ENCODE results near the gene S100A12. TPM values are rescaled to one million over a fixed set of nuclear protein-coding genes. Genes with fewer than 3 reads are reported as not detected.

S100A12 gene
- total RNA-seq, 2 experiments from 2014 or later, result 4.0 to 5.5 TPM

DNA sequence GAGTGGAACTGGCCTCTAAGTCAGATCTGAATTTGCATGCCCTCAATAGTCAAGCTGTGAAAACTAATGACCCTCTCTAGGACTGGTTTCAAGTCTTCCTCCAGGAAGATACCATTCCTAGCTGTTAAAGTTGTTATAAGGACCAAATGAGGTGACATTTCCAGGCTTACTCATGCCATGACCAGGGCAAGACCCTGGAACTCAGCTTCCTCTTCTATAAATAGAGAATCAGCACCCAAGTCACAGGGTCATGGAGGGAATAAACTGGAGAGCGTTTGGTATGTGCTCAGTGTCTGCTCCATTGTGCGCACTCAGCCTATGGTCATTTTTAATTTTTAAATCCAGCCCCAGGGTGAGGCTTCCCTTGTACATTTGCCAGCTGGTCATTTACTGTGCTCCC, 15.2 kb downstream of the S100A12 start:
- intact Hi-C loops (cut with DNase I, micrococcal nuclease), result no loop called here
- Mint-ChIP-seq H3K27ac (no peak overlapping the region), H3K4me1 (ENCODE audit: low read depth) (peaks cover 24% of the 10 kb centered on the region), H3K9me3 (no peaks in the 10 kb centered on the region), H3K36me3 (ENCODE audit: low read depth) (no peaks in the 10 kb centered on the region), H3K4me3 (no peak overlapping the region), H3K27me3 (no peaks in the 10 kb centered on the region)
- peaks cover 22% of the 10 kb centered on the region for H3K4me1 ChIP-seq (ENCODE audit: insufficient read depth, low read length)
- no peak for ATAC-seq (ENCODE audit: poor library complexity)
- no peak overlapping the region for H3K27ac ChIP-seq (ENCODE audit: low read depth in 1 of 2, low read length in 2 of 2)
- H3K27me3 ChIP-seq (ENCODE audit: control insufficient read depth in 1 of 2, insufficient read depth in 2 of 2, low read length in 2 of 2), result no peaks in the 10 kb centered on the region
- ChIA-PET CTCF (interaction anchor here (0.7 kb wide), 2 partner anchors 48 to 55 kb away, joined by 3 read pairs; no protein-coding TSS in a partner anchor), POLR2A (no interaction called here)
- H3K4me3 ChIP-seq (ENCODE audit: low read length), result no peak overlapping the region
- no peak for TF ChIP-seq CTCF (IDR thresholded peaks at IDR 0.05)
- H3K36me3 ChIP-seq (ENCODE audit: insufficient read depth, low read length), result no peaks in the 10 kb centered on the region
- no peaks in the 10 kb centered on the region for H3K9me3 ChIP-seq (ENCODE audit: control insufficient read depth in 1 of 2, insufficient read depth in 1 of 2, low read length in 2 of 2)
- no peak for DNase-seq

GRCh38 chr1:153359241-153359640, 16.2 kb downstream of the S100A12 start:
- Histone ChIP-seq H3K4me1 (ENCODE audit: insufficient read depth, low read length) (peaks cover 22% of the 10 kb centered on the region), H3K27me3 (ENCODE audit: control insufficient read depth in 1 of 2, insufficient read depth in 2 of 2, low read length in 2 of 2) (no peaks in the 10 kb centered on the region), H3K9me3 (ENCODE audit: control insufficient read depth in 1 of 2, insufficient read depth in 1 of 2, low read length in 2 of 2) (no peaks in the 10 kb centered on the region), H3K27ac (ENCODE audit: low read depth in 1 of 2, low read length in 2 of 2) (no peak overlapping the region), H3K4me3 (ENCODE audit: low read length) (peak overlapping the region; percentile 33), H3K36me3 (ENCODE audit: insufficient read depth, low read length) (no peaks in the 10 kb centered on the region)
- H3K27ac Mint-ChIP-seq, result no peak overlapping the region
- peaks cover 24% of the 10 kb centered on the region for H3K4me1 Mint-ChIP-seq (ENCODE audit: low read depth)
- POLR2A ChIA-PET, result no interaction called here
- CTCF ChIA-PET, result interaction anchor here (0.7 kb wide), 2 partner anchors 48 to 54 kb away, joined by 3 read pairs; no protein-coding TSS in a partner anchor
- H3K36me3 Mint-ChIP-seq (ENCODE audit: low read depth), result no peaks in the 10 kb centered on the region
- no peak overlapping the region for H3K4me3 Mint-ChIP-seq
- no peak for TF ChIP-seq CTCF (IDR thresholded peaks at IDR 0.05)
- no peaks in the 10 kb centered on the region for H3K9me3 Mint-ChIP-seq
- H3K27me3 Mint-ChIP-seq, result no peaks in the 10 kb centered on the region
- ATAC-seq (ENCODE audit: poor library complexity), result no peak
- intact Hi-C loops (cut with DNase I, micrococcal nuclease), result loop anchor here in 1 of 2 experiments (10.0 kb wide), 1 partner anchor 386 kb away; no protein-coding TSS in a partner anchor
- no peak for DNase-seq

DNA sequence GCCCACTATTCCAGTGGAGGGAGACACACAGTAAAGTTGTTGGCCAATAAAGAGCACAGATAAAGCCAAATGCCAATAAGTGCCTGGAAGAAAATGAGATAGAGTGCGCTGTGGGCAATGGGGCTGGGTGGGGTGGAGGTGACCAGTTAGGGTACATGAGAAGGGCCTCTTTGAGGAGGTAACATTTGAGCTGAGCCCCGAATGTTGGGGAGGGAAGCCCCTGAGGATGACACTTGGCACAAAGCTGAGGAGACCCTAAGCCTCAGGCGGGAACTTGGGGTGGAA, 16.8 kb downstream of the S100A12 start:
- no peaks in the 10 kb centered on the region for H3K9me3 Mint-ChIP-seq
- CTCF ChIA-PET, result no interaction called here
- H3K4me3 ChIP-seq (ENCODE audit: low read length), result peak overlapping the region; percentile 33
- intact Hi-C loops (cut with DNase I, micrococcal nuclease), result loop anchor here in 1 of 2 experiments (10.0 kb wide), 1 partner anchor 386 kb away; no protein-coding TSS in a partner anchor
- H3K27ac ChIP-seq (ENCODE audit: low read depth in 1 of 2, low read length in 2 of 2), result no peak overlapping the region
- H3K27me3 Mint-ChIP-seq, result no peaks in the 10 kb centered on the region
- TF ChIP-seq CTCF (IDR thresholded peaks at IDR 0.05), result no peak
- DNase-seq (no peak), ATAC-seq (ENCODE audit: poor library complexity) (no peak)
- H3K27me3 ChIP-seq (ENCODE audit: control insufficient read depth in 1 of 2, insufficient read depth in 2 of 2, low read length in 2 of 2), result no peaks in the 10 kb centered on the region
- H3K27ac Mint-ChIP-seq, result no peak overlapping the region
- POLR2A ChIA-PET, result no interaction called here
- H3K9me3 ChIP-seq (ENCODE audit: control insufficient read depth in 1 of 2, insufficient read depth in 1 of 2, low read length in 2 of 2), result no peaks in the 10 kb centered on the region
- H3K4me1 Mint-ChIP-seq (ENCODE audit: low read depth), result peaks cover 24% of the 10 kb centered on the region
- peaks cover 22% of the 10 kb centered on the region for H3K4me1 ChIP-seq (ENCODE audit: insufficient read depth, low read length)
- H3K4me3 Mint-ChIP-seq, result no peak overlapping the region
- no peaks in the 10 kb centered on the region for H3K36me3 Mint-ChIP-seq (ENCODE audit: low read depth)
- H3K36me3 ChIP-seq (ENCODE audit: insufficient read depth, low read length), result no peaks in the 10 kb centered on the region

All from CD4-positive, alpha-beta T cell (primary cell).